ENCODE measurements around the gene IKBIP.

DNA sequence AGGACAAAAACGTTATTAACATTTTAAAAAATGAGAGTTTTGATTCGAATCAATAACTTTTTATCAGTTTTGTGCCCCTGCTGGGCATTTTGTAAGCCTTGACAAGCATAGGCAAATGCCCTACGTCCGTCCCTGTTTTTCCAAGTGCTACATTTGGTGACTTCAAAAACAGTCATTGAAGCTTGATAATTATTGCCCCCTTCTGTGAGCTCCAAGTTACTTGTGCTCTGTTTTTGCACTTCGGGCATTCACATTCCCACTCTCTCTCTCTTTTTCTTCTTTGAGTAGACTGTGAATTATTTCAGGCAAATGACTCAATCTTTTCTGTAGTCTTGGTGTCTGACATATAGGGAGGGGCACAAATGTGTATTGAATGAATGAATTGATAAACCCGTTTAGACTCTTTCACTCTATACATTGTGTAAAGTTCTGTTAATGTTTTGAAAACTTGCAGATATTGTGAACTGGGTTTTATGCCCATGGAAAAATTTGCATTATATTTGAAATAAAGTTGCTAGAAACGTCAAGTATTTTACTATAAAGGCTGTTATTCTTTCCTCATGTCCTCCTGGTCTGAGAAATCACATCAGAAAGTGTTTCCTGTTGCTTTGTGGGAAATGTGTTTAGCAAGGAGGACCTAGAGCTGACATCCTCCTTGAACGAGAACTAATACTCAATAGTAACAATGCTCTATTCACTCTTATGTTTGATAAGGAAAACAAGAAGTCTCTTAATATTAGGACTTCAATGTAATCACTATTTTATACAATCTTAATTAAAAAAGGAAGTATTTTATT, 1.9 kb upstream of the IKBIP start:
- TF ChIP-seq, protein P1, sequence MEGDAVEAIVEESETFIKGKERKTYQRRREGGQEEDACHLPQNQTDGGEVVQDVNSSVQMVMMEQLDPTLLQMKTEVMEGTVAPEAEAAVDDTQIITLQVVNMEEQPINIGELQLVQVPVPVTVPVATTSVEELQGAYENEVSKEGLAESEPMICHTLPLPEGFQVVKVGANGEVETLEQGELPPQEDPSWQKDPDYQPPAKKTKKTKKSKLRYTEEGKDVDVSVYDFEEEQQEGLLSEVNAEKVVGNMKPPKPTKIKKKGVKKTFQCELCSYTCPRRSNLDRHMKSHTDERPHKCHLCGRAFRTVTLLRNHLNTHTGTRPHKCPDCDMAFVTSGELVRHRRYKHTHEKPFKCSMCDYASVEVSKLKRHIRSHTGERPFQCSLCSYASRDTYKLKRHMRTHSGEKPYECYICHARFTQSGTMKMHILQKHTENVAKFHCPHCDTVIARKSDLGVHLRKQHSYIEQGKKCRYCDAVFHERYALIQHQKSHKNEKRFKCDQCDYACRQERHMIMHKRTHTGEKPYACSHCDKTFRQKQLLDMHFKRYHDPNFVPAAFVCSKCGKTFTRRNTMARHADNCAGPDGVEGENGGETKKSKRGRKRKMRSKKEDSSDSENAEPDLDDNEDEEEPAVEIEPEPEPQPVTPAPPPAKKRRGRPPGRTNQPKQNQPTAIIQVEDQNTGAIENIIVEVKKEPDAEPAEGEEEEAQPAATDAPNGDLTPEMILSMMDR (IDR thresholded peaks at IDR 0.05 in 2 of 3, conservative IDR thresholded peaks at IDR 0.05 in 1 of 3; ENCODE audit: borderline replicate concordance in 1 of 3, insufficient read depth in 1 of 3, low read depth in 2 of 3, low read length in 2 of 3): peak; percentile 16 to 38 (median 20); a peak in 3 of 6 replicates
- TF ChIP-seq POLR2A (IDR thresholded peaks at IDR 0.05; ENCODE audit: borderline replicate concordance, extremely low read depth, insufficient read depth, insufficient read length): no peak
- no peak for TF ChIP-seq TCF7L2 (IDR thresholded peaks at IDR 0.05; ENCODE audit: borderline replicate concordance, extremely low read depth, insufficient read depth, insufficient read length)
- no peak for TF ChIP-seq YY1 (IDR thresholded peaks at IDR 0.05; ENCODE audit: extremely low read depth, insufficient replicate concordance, low read depth, low read length)
- TF ChIP-seq, protein P2, sequence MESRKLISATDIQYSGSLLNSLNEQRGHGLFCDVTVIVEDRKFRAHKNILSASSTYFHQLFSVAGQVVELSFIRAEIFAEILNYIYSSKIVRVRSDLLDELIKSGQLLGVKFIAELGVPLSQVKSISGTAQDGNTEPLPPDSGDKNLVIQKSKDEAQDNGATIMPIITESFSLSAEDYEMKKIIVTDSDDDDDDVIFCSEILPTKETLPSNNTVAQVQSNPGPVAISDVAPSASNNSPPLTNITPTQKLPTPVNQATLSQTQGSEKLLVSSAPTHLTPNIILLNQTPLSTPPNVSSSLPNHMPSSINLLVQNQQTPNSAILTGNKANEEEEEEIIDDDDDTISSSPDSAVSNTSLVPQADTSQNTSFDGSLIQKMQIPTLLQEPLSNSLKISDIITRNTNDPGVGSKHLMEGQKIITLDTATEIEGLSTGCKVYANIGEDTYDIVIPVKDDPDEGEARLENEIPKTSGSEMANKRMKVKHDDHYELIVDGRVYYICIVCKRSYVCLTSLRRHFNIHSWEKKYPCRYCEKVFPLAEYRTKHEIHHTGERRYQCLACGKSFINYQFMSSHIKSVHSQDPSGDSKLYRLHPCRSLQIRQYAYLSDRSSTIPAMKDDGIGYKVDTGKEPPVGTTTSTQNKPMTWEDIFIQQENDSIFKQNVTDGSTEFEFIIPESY (IDR thresholded peaks at IDR 0.05; ENCODE audit: extremely low read depth, insufficient replicate concordance, low read length): no peak
- TF ChIP-seq POLR2AphosphoS5 (IDR thresholded peaks at IDR 0.05; ENCODE audit: low read depth, low read length): no peak
- peak; percentile 24; the same call in 1 of the 2 replicates for TF ChIP-seq RAD21 (IDR thresholded peaks at IDR 0.05; ENCODE audit: low read depth)
- no peak for TF ChIP-seq EZH2 (IDR thresholded peaks at IDR 0.05)
- TF ChIP-seq JUND (IDR thresholded peaks at IDR 0.05): no peak
- TF ChIP-seq, protein P3, sequence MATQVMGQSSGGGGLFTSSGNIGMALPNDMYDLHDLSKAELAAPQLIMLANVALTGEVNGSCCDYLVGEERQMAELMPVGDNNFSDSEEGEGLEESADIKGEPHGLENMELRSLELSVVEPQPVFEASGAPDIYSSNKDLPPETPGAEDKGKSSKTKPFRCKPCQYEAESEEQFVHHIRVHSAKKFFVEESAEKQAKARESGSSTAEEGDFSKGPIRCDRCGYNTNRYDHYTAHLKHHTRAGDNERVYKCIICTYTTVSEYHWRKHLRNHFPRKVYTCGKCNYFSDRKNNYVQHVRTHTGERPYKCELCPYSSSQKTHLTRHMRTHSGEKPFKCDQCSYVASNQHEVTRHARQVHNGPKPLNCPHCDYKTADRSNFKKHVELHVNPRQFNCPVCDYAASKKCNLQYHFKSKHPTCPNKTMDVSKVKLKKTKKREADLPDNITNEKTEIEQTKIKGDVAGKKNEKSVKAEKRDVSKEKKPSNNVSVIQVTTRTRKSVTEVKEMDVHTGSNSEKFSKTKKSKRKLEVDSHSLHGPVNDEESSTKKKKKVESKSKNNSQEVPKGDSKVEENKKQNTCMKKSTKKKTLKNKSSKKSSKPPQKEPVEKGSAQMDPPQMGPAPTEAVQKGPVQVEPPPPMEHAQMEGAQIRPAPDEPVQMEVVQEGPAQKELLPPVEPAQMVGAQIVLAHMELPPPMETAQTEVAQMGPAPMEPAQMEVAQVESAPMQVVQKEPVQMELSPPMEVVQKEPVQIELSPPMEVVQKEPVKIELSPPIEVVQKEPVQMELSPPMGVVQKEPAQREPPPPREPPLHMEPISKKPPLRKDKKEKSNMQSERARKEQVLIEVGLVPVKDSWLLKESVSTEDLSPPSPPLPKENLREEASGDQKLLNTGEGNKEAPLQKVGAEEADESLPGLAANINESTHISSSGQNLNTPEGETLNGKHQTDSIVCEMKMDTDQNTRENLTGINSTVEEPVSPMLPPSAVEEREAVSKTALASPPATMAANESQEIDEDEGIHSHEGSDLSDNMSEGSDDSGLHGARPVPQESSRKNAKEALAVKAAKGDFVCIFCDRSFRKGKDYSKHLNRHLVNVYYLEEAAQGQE (IDR thresholded peaks at IDR 0.05; ENCODE audit: low read depth): no peak
- TF ChIP-seq ZFX (IDR thresholded peaks at IDR 0.05): no peak
- TF ChIP-seq SP1 (IDR thresholded peaks at IDR 0.05; ENCODE audit: low read depth): no peak
- TF ChIP-seq EZH2phosphoT487 (IDR thresholded peaks at IDR 0.05; ENCODE audit: borderline replicate concordance): no peak
- no peak for TF ChIP-seq FOSL1 (IDR thresholded peaks at IDR 0.05; ENCODE audit: low read depth)

Measured in HCT116 (cell line).